Nephron progenitor cell (in vitro differentiated cells): ENCODE measurements around the gene ARHGEF17.

Experiments used
- DNase-seq: peaks from one replicate; pipeline ENCODE4 v3.0.0; 2021
- H3K27ac Mint-ChIP-seq: 2 replicates; pipeline ENCODE4 v1.8.0; 2021; ENCODE audit warnings: mild to moderate bottlenecking, moderate library complexity, mixed read lengths
- H3K27me3 Mint-ChIP-seq: 2 replicates; pipeline ENCODE4 v1.8.0; 2021; ENCODE audit warnings: mild to moderate bottlenecking, low read depth, mixed read lengths; ENCODE audit not compliant: poor library complexity
- H3K36me3 Mint-ChIP-seq: 2 replicates; pipeline ENCODE4 v1.8.0; 2021; ENCODE audit warnings: low read depth, mixed read lengths
- H3K4me1 Mint-ChIP-seq: 2 replicates; pipeline ENCODE4 v1.8.0; 2021; ENCODE audit warnings: mixed read lengths
- H3K4me3 Mint-ChIP-seq: 2 replicates; pipeline ENCODE4 v1.8.0; 2021; ENCODE audit warnings: mild to moderate bottlenecking, moderate library complexity, mixed read lengths
- H3K9me3 Mint-ChIP-seq: 2 replicates; pipeline ENCODE4 v1.8.0; 2021; ENCODE audit warnings: mild to moderate bottlenecking, moderate library complexity, mixed read lengths
- TF ChIP-seq, protein P1 (sequence below): fragments of 200-600 bp; sonication (generic); IDR thresholded peaks from 2 replicates; pipeline ENCODE4 v1.5.0; 2021; ENCODE audit warnings: antibody characterized with exemption

Gene ARHGEF17

DNA sequence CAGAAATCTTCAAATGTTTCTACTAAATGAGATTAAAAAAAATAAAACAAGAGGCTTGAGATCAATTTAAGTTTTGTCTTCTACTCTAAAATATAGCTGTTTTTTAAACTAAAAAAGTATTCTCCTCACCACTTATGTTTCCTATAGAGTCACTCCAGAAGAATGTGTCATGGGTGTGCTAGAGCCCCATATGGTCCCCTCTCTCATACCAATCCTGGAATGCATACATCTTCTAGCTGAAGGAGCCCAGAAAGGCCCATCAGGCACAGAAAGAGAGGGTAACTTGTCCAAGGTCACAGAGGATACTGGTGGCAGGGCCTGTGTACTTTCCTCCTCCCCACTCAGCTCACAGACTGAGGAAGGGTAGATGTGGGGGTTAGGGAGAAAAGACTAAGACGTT lies 102.6 kb downstream of the ARHGEF17 start:
- H3K27ac Mint-ChIP-seq = no peak overlapping the region
- TF ChIP-seq, protein P1, sequence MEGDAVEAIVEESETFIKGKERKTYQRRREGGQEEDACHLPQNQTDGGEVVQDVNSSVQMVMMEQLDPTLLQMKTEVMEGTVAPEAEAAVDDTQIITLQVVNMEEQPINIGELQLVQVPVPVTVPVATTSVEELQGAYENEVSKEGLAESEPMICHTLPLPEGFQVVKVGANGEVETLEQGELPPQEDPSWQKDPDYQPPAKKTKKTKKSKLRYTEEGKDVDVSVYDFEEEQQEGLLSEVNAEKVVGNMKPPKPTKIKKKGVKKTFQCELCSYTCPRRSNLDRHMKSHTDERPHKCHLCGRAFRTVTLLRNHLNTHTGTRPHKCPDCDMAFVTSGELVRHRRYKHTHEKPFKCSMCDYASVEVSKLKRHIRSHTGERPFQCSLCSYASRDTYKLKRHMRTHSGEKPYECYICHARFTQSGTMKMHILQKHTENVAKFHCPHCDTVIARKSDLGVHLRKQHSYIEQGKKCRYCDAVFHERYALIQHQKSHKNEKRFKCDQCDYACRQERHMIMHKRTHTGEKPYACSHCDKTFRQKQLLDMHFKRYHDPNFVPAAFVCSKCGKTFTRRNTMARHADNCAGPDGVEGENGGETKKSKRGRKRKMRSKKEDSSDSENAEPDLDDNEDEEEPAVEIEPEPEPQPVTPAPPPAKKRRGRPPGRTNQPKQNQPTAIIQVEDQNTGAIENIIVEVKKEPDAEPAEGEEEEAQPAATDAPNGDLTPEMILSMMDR = no peak
- DNase-seq = no peak
- H3K4me1 Mint-ChIP-seq = peaks cover 28% of the 10 kb centered on the region
- no peak overlapping the region for H3K4me3 Mint-ChIP-seq
- peaks cover 47% of the 10 kb centered on the region for H3K36me3 Mint-ChIP-seq
- no peaks in the 10 kb centered on the region for H3K27me3 Mint-ChIP-seq
- no peaks in the 10 kb centered on the region for H3K9me3 Mint-ChIP-seq

DNA sequence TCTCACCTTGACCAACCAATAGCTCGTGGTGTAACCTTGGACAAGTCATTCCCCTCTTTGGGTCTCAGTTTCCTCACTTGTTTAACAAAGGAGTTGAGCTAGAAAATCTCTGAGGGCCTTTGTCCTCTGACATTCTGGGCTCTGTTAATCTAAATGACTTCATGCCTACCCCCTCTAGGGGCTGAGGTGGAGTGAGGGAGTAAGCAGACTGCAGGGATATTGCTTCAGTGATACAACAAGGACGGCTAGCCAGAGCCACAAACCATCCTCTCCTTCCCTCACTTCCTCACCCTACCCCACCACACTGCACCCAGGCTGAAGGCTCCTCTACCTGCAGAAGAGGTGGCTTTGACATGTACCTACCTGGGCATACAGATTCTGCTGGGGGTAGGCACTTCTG lies 103.0 kb downstream of the ARHGEF17 start:
- peaks cover 47% of the 10 kb centered on the region for H3K36me3 Mint-ChIP-seq

DNA sequence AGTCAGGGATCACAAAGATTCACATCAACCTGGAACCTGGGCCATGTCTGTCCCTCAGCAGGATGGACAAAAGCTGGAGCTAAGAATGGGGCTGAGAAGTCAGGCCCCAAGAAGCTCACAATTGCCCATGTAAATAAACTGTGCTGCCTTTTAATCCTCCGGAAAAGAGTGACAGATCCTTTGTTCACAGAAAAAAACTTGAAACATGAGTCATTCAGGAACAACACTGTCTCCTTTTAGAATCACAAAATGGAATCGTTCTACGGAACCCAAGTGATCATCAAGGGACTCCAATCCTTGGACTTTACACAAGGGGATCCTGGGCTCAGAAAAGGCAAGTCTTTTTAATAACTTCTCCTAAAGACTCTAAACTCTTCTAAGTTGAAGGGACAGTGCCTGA lies 104.2 kb downstream of the ARHGEF17 start:
- H3K36me3 Mint-ChIP-seq = peaks cover 52% of the 10 kb centered on the region
- H3K27ac Mint-ChIP-seq = no peak overlapping the region
- H3K27me3 Mint-ChIP-seq = no peaks in the 10 kb centered on the region
- H3K4me1 Mint-ChIP-seq = peaks cover 33% of the 10 kb centered on the region
- H3K9me3 Mint-ChIP-seq = no peaks in the 10 kb centered on the region
- TF ChIP-seq, protein P1 = no peak
- no peak for DNase-seq
- H3K4me3 Mint-ChIP-seq = no peak overlapping the region

More for the DNA sequence above, 103.0 kb downstream of the ARHGEF17 start:
- TF ChIP-seq, protein P1 = no peak
- DNase-seq = no peak
- no peaks in the 10 kb centered on the region for H3K27me3 Mint-ChIP-seq
- H3K9me3 Mint-ChIP-seq = no peaks in the 10 kb centered on the region
- no peak overlapping the region for H3K4me3 Mint-ChIP-seq
- H3K4me1 Mint-ChIP-seq = peaks cover 30% of the 10 kb centered on the region
- no peak overlapping the region for H3K27ac Mint-ChIP-seq

DNA sequence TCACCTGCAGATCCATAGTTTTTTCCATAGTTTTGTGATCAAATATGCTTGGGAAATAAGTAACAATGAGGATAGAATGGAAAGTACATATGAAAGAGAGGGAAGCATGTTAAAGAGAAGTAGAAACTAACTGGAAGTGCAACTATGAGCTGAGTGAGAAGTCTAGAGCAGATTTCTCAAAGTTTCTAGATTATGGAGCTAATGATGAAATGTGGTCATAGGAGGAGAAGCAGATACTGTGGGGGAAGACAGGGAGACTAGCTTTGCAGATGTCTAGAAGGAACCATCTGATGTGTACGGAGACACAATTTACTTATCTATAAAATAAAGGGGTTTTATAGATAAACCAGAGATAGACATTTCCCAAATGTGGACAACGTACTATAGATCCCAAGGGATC lies 105.2 kb downstream of the ARHGEF17 start:
- Mint-ChIP-seq H3K9me3 (no peaks in the 10 kb centered on the region), H3K27me3 (peaks cover 2% of the 10 kb centered on the region), H3K4me1 (peaks cover 25% of the 10 kb centered on the region), H3K4me3 (no peak overlapping the region), H3K36me3 (peaks cover 50% of the 10 kb centered on the region), H3K27ac (no peak overlapping the region)
- TF ChIP-seq, protein P1 = no peak
- DNase-seq = no peak

DNA sequence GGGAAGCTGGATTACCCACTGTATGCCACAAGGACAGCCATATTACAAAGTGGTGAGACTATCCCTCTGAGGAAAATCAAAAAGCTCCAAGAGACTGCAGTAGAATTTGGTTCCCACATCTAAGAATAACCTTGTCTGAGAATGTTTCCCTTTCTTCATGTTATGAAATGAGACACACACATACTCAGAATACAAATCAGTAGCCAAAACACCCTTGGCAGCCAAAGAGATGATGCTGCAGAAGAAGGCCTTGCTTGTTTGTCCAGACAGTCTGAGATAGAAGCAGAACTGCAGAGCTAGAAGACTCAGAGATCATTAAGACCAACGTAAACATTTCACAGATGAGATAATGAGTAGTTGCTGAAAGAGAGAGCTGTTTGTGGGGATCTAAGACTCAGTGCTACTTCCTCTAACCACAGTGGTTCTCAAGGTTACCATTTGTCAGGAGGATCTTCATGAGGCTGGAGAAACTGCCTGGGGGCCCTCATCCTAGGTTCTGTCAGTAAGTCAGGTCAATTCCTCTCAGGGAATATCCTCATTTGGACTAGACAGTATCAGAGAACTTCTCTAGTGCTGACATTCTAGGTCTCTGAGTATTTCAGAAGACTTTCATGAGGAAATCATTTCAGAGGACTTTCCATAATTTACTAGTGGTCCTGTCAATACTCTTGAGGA lies 107.0 kb downstream of the ARHGEF17 start:
- Mint-ChIP-seq H3K27me3 (peaks cover 3% of the 10 kb centered on the region), H3K4me3 (no peak overlapping the region), H3K36me3 (peaks cover 52% of the 10 kb centered on the region), H3K9me3 (no peaks in the 10 kb centered on the region), H3K4me1 (peaks cover 25% of the 10 kb centered on the region), H3K27ac (peak overlapping the region; percentile 12)
- DNase-seq = no peak
- TF ChIP-seq, protein P1 = no peak
